Measurements from ENCODE around the gene YES1. TPM values are rescaled to one million over a fixed set of nuclear protein-coding genes. Genes with fewer than 3 reads are reported as not detected.

The YES1 gene
- total and polyA plus RNA-seq, 2 of the 8 experiments (the other 6 are each of a cell fraction or from before 2014, with no cell fraction given), result 14.8 to 94.3 TPM

GRCh38 chr18:680392-680791, 131.7 kb downstream of the YES1 start:
- Histone ChIP-seq H3K18ac (ENCODE audit: extremely low read depth, low read length) (no peak overlapping the region), H4K8ac (ENCODE audit: extremely low read depth, insufficient read depth, low read length) (no peak overlapping the region), H2AFZ (ENCODE audit: low read length) (no peak overlapping the region), H3K9me3 (ENCODE audit: insufficient read depth in 2 of 2, low read depth in 1 of 2, low read length in 1 of 2) (no peaks in the 10 kb centered on the region), H4K5ac (ENCODE audit: insufficient read length, low read depth, low read length) (no peak overlapping the region), H3K4me2 (ENCODE audit: insufficient read depth in 1 of 2, low read depth in 2 of 2, low read length in 2 of 2) (no peak overlapping the region), H3K4me3 (ENCODE audit: extremely low read depth in 1 of 4, insufficient read depth in 2 of 4, low read depth in 3 of 4, low read length in 4 of 4) (no peak overlapping the region), H2BK20ac (ENCODE audit: low read length) (no peak overlapping the region), H3K23me2 (ENCODE audit: low read depth, low read length) (no peaks in the 10 kb centered on the region), H3K9ac (replicated peaks in 1 of 4; ENCODE audit: extremely low read depth in 1 of 4, low read depth in 3 of 4, low read length in 3 of 4) (no peak overlapping the region), H4K91ac (replicated peaks; ENCODE audit: insufficient read length, low read length) (no peak overlapping the region), H3K79me2 (ENCODE audit: control insufficient read depth in 1 of 2, insufficient read depth in 2 of 2, low read length in 2 of 2) (no peaks in the 10 kb centered on the region), H2BK120ac (replicated peaks; ENCODE audit: low read depth, low read length) (no peak overlapping the region), H3K56ac (replicated peaks; ENCODE audit: insufficient read length, low read depth, low read length) (no peak overlapping the region), H2BK12ac (ENCODE audit: low read depth, low read length) (no peak overlapping the region), H3K79me1 (ENCODE audit: low read depth, low read length) (no peaks in the 10 kb centered on the region), H3K4ac (replicated peaks; ENCODE audit: insufficient read length, low read depth, low read length) (no peak overlapping the region), H3K4me1 (replicated peaks in 1 of 4; ENCODE audit: control insufficient read depth in 3 of 4, insufficient read depth in 4 of 4, low read length in 3 of 4) (peaks cover 0 to 1% (median 0%) of the 10 kb centered on the region in 4 experiments; a peak in 1 of 7 replicates), H3K23ac (ENCODE audit: insufficient read length) (no peak overlapping the region), H4K20me1 (replicated peaks in 1 of 2; ENCODE audit: control insufficient read depth in 1 of 2, insufficient read depth in 2 of 2, low read length in 2 of 2) (peaks cover 2 to 4% of the 10 kb centered on the region in 2 experiments), H3K36me3 (ENCODE audit: control insufficient read depth in 2 of 4, insufficient read depth in 4 of 4, low read length in 3 of 4) (peaks cover 8 to 31% (median 21%) of the 10 kb centered on the region in 4 experiments; a peak in 6 of 8 replicates), H3K27ac (ENCODE audit: low read depth, low read length) (no peak overlapping the region), H3K27me3 (replicated peaks in 1 of 4; ENCODE audit: control insufficient read depth in 3 of 4, extremely low read depth in 1 of 4, insufficient read depth in 3 of 4, low read length in 3 of 4) (no peaks in the 10 kb centered on the region), H2BK5ac (ENCODE audit: low read depth, low read length) (no peak overlapping the region), H3K14ac (ENCODE audit: insufficient read length) (no peak overlapping the region), H2BK15ac (ENCODE audit: low read length) (no peak overlapping the region), H2AK5ac (ENCODE audit: low read depth, low read length) (no peak overlapping the region)
- CTCF ChIA-PET (ENCODE audit: partially characterized antibody), result interaction anchor here (0.6 to 5.0 kb wide), 8 partner anchors 10 to 159 kb away, joined by 3 to 31 read pairs (median 4); no protein-coding TSS in a partner anchor
- WGBS, 2 experiments (ENCODE audit: extremely low coverage in 1 of 2, insufficient coverage in 1 of 2, insufficient read length in 1 of 2, insufficient replicate concordance in 2 of 2, low coverage in 1 of 2, low lambda C conversion rate in 2 of 2, missing lambda C conversion rate in 1 of 2), result 89% methylated on average over 1 of the region's 4 CpGs; no CpG with 5 or more reads in 1 of the 2 experiments
- POLR2A ChIA-PET (ENCODE audit: partially characterized antibody), result interaction anchor here (0.9 to 1.4 kb wide), 3 partner anchors 10 to 32 kb away, joined by 3 to 4 read pairs (median 4); partner anchors contain the start of gene ENOSF1
- FAIRE-seq, result no peak
- no peak for DNase-seq (ENCODE audit: low read depth in 1 of 2, low spot score in 2 of 2)
- TF ChIP-seq SP1 (IDR thresholded peaks at IDR 0.05; ENCODE audit: low read depth, low read length) (no peak), ZNF274 (IDR thresholded peaks at IDR 0.05; ENCODE audit: borderline replicate concordance, extremely low read depth, low read length) (no peak), POLR2A (IDR thresholded peaks at IDR 0.05; ENCODE audit: control extremely low read depth in 1 of 2, low read depth in 2 of 2, low read length in 2 of 2) (no peak), RXRA (IDR thresholded peaks at IDR 0.05; ENCODE audit: insufficient read depth, low read depth, low read length) (no peak), SIRT6 (IDR thresholded peaks at IDR 0.05; ENCODE audit: low read length) (no peak), POU5F1 (IDR thresholded peaks at IDR 0.05; ENCODE audit: low read depth, low read length) (no peak), EP300 (IDR thresholded peaks at IDR 0.05; ENCODE audit: borderline replicate concordance in 1 of 2, low read depth in 2 of 2, low read length in 2 of 2) (no peak), PHF8 (conservative IDR thresholded peaks at IDR 0.05; ENCODE audit: low read depth, low read length) (no peak)
